Left renal pelvis (tissue), 4 donors: Measurements from ENCODE around the gene NPL. TPM values are rescaled to one million over a fixed set of nuclear protein-coding genes. Genes with fewer than 3 reads are reported as not detected.

Experiments
- DNase-seq, 4 donors: peaks; one replicate each; pipeline ENCODE4 v3.0.0-alpha.2; 2013; ENCODE audit warnings: low read depth in 4 of 4, low spot score in 3 of 4
- polyA plus RNA-seq, 4 donors: library from polyadenylated mRNA; unstranded; fragments of 120-200 nt; gene quantifications; one replicate each; pipeline ENCODE4 v1.2.1, GENCODE V29; 2013; ENCODE audit not compliant: insufficient read length in 4 of 4

The NPL gene
- polyA plus RNA-seq, 4 donors: 8.0 to 12.3 (median 10.1) TPM

DNA sequence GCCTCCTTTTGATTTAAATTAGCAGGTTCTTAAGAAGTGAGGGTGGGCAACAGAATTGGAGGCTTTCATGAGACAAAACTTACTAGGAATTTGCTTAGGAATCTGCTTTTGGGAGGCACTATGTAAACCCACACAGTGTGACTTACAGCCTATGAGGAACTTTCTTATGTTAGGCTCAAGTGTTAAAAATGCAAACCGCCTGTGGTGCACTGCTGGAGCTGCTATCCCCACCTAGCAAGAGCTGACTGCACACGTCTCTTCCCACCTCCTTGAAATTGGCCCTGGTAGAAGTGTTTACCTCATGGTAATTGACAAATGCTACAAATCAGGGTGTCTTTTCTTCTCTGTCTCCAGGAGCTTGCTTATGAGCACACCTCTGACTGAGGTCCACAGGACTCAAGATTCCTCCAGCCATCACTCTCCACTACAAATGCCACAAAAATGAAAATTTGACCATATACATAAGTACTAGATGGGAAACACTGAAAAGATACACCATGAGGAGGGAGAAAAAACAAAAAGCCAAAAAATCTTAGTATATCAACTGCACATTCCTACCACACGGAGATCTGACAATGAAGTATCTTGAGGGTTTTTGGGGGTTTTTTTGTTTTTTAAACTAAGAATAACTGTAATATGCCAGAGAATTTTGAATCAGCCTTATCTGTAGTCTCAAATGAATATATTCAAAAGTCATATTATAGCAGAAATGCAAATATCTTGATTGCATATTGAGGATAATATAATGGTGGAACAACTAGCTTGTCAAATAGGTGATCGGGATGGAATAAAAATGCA lies 18.2 kb upstream of the NPL start:
- no peak for DNase-seq

- no peak for DNase-seq
Measured at GRCh38 chr1:182777386-182777785, 12.2 kb upstream of the NPL start.

DNA sequence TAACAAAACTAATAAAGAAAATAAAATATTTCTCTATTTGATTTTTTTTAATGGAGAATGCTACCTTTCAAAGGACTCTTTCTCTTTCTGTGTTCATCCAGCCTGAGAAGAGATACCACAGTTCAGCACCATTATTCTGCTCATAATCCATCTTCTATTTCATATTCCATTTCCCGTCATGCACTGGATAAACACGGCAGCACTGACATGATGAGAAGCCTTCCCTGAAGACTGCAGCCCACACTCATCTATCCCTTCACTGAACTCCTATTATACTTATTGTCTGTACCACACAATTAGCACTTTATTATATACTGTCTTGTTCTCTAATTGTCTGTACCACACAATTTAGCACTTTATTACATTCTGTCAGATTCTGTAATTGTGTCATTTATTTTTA lies 10.7 kb upstream of the NPL start:
- no peak for DNase-seq

GRCh38 chr1:182779530-182779929 lies 10.0 kb upstream of the NPL start:
- DNase-seq: no peak

GRCh38 chr1:182781841-182782586 lies 7.6 kb upstream of the NPL start:
- peak in 1 of 4 donors; percentile 29 for DNase-seq

GRCh38 chr1:182782587-182782913 lies 7.0 kb upstream of the NPL start:
- DNase-seq: no peak

DNA sequence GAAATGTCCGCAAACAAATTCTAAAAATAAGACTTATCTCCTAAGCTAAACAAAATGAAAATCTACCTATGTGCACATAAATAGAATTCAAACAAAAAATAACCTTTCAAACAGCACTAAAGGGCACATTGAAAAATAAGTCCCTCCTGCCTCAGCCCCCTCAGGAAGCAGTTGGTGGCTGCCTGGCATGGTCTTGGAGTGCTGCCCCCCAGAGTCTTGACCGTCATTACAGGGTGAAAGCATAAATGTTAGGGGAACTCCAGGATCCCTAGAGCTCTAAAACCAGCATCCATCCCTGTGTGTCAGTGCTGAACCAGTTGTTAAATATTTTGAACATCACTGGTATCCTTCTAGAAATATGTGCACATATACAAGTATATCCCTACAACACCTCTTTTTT lies 6.5 kb upstream of the NPL start:
- DNase-seq: no peak

DNA sequence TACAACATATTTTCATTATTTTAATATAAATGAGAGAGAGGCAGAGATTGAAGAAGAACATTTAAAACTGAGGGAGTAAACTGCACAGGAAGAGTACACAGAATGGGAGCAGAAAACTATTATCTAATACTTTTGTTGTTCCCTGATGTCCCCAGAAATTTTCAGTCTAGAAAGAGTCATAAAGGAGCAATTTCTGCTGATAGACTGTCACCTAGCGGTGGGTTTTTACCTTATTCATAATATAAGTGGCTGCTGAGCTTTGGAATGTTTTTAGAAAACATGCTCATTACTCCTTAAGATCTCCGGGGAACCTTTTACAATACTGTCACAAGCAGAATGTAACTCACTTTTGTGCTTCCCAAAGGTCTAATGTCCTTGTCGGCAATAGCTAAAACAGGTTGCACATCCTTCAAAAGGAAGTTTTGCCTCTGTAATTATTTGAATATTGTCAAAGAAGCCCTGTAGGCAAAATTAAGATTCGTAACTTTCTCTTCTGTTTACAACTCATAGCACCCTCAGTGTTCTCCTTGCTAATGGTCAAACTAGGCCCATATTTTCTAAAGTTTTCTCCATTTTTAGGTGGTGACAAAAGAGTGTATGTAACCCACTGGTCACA lies 4.9 kb upstream of the NPL start:
- peak in 1 of 4 donors; percentile 36 for DNase-seq

- no peak for DNase-seq
Measured at GRCh38 chr1:182785181-182785580, 4.4 kb upstream of the NPL start.

- peak in 2 of 4 donors; percentile 29 to 41 for DNase-seq
Measured at GRCh38 chr1:182786223-182786994, 3.2 kb upstream of the NPL start.

DNA sequence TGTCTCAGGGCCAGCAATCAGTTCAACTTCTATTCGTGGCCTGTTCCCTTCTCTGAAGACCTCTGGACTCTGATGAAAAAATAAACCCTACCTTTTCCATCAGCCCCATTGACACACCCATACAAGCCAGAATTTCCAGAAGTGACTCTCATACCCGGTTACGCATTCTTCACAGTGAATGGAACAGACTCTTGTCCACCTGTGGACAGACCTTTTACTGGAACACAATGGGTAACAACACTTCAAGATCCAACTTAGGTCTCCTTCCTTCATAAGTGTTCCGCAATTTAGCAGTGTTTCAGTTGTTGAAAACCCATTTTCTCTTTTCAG lies 2.6 kb upstream of the NPL start:
- DNase-seq: no peak

- DNase-seq: no peak
Measured at GRCh38 chr1:182791281-182792179, 2.0 kb downstream of the NPL start.

- DNase-seq: no peak
Measured at GRCh38 chr1:182794091-182794490, 4.5 kb downstream of the NPL start.

DNA sequence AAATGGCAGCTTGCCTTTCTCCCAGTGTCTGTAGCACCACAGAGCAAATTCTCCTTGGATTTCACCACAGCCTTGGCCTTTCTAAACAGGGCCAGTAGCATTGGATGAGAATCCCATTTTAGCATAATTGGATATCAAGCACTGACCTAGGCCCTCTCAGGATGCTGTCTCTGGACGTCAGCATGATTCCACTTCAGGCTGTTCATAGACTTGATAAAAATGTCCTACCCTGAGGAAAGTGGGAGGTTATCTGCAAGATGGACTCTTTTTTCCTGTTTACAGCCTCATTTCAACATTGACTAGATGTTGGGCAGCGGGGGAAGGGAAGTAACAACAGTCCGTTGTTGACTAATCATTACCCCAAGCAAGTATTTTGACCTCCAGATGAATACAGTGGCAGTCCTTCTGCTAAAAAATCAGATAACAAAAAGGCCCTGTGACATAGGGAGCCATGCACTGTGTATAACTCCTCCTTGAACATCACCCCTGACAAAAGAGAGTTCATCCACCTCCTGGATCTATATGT lies 5.2 kb downstream of the NPL start:
- DNase-seq: no peak

- DNase-seq: no peak
Measured at GRCh38 chr1:182795563-182796228, 6.1 kb downstream of the NPL start.

GRCh38 chr1:182802006-182802803 lies 12.6 kb downstream of the NPL start:
- no peak for DNase-seq

DNA sequence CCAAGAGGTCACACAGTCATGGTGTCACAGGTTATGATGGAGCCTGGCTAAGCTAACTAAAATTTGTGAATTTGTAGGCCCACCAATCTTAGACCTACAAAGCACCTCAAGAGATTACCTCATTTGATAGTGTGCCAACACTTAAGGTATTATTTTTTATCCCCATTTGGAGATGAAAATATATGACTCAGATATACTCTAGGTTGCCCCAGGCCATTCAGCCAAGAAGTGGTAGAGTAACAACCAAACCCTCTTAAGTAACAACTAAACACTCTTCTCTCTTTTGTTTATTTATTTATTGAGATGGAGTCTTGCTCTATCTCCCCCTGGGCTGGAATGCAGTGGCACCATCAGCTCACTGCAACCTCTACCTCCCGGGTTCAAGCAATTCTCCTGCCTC lies 14.3 kb downstream of the NPL start:
- no peak for DNase-seq

DNA sequence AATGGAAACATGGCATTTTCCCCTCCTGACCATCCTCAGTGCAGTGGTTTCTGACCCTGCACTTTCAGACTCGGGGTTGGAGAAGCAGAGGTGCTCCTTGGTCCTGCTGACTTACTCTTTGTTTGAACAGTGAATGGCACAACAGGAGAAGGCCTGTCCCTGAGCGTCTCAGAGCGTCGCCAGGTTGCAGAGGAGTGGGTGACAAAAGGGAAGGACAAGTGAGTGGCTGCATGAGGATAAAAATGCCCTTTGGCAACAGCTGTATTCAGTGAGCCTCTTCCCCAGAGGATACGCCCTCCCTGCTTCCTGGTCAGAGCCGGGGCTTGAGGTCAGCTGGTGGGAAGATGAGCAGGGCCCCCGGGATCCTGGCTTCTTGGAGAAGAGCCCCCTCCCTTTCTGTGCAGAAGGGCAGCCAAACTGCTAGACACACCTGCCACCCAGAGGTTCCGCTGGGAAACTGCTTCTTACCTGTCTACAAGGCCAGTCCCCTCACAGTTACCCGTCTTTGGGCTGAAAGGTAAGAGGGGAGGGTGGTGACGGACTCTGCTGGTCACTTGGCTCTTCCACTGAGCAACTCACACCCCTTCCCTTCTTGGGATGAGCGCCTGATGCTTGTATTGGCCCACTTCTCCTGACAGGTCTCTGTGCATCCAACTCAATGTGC lies 16.6 kb downstream of the NPL start:
- no peak for DNase-seq
